Common myeloid progenitor, CD34-positive (primary cell): ENCODE data around the gene KCNQ5.
"Not testable (repeated sequence)": the region's sequence is repeated elsewhere in the genome, so short reads cannot be mapped to it uniquely, and the experiment has no call there.

Experiments used
- CTCF ChIA-PET: fragments of 350-600 bp; sonication (Branson Sonifier 250); formaldehyde crosslinking; loops from one replicate; lab custom pipeline; 2021; ENCODE audit warnings: antibody characterized with exemption; lab: Charles Lee
- POLR2A ChIA-PET: fragments of 350-600 bp; sonication (Branson Sonifier 250); formaldehyde crosslinking; loops from one replicate; lab custom pipeline; 2021; ENCODE audit warnings: antibody characterized with exemption; lab: Charles Lee
- DNase-seq, 3 donors: peaks; one replicate each; pipeline versions ENCODE4 v3.0.0 to v3.0.0-alpha.2; 2013
- H3K27ac ChIP-seq, 2 experiments: 1 replicate in 1 of 2; 2 replicates in 1 of 2; pipeline ENCODE4 v1.7.0; 2013; ENCODE audit warnings: inconsistent platforms in 2 of 2, low read length in 2 of 2, mild to moderate bottlenecking in 2 of 2, low read depth in 1 of 2, moderate library complexity in 1 of 2; ENCODE audit not compliant: severe bottlenecking in 2 of 2, insufficient read depth in 1 of 2, poor library complexity in 1 of 2
- H3K27me3 ChIP-seq, 5 experiments: replicated peaks in 2 of 5; 1 replicate in 3 of 5; 2 replicates in 2 of 5; pipeline versions ENCODE4 v1.6.1 to v1.7.0; 2013; ENCODE audit warnings: low read length in 4 of 5, mild to moderate bottlenecking in 2 of 5, moderate library complexity in 2 of 5, inconsistent platforms in 1 of 5; ENCODE audit not compliant: insufficient read depth in 5 of 5, control insufficient read depth in 4 of 5
- H3K36me3 ChIP-seq, 4 experiments: 1 replicate in 2 of 4; 2 replicates in 2 of 4; pipeline versions ENCODE4 v1.6.1 to v1.7.0; 2013; ENCODE audit warnings: low read length in 3 of 4, control low read depth in 1 of 4, mild to moderate bottlenecking in 1 of 4; ENCODE audit not compliant: control insufficient read depth in 4 of 4, insufficient read depth in 4 of 4
- H3K4me1 ChIP-seq, 4 experiments: 1 replicate in 3 of 4; 2 replicates in 1 of 4; pipeline versions ENCODE4 v1.6.1 to v1.7.1; 2013; ENCODE audit warnings: low read length in 3 of 4, mild to moderate bottlenecking in 3 of 4, control low read depth in 1 of 4, inconsistent platforms in 1 of 4, moderate library complexity in 1 of 4; ENCODE audit not compliant: control insufficient read depth in 4 of 4, insufficient read depth in 4 of 4; ENCODE audit errors: control extremely low read depth in 1 of 4
- H3K4me3 ChIP-seq, 7 experiments: 1 replicate in 4 of 7; 2 replicates in 3 of 7; pipeline versions ENCODE4 v1.5.1 to v1.7.0; 2013; ENCODE audit warnings: mild to moderate bottlenecking in 7 of 7, low read length in 6 of 7, moderate library complexity in 6 of 7, inconsistent platforms in 2 of 7, low read depth in 2 of 7, control low read depth in 1 of 7; ENCODE audit not compliant: insufficient read depth in 4 of 7, control insufficient read depth in 1 of 7; ENCODE audit errors: extremely low read depth in 1 of 7
- H3K9me3 ChIP-seq, 5 experiments: 1 replicate in 4 of 5; 2 replicates in 1 of 5; pipeline versions ENCODE4 v1.6.1 to v1.7.1; 2013; ENCODE audit warnings: low read length in 4 of 5, mild to moderate bottlenecking in 2 of 5, inconsistent platforms in 1 of 5, low read depth in 1 of 5, moderate library complexity in 1 of 5; ENCODE audit not compliant: control insufficient read depth in 4 of 5, insufficient read depth in 2 of 5; ENCODE audit errors: control extremely low read depth in 1 of 5
- whole genome bisulfite sequencing: methylation state at CpG from one replicate; pipeline ENCODE4 v1.1.5; 2013; ENCODE audit not compliant: insufficient coverage; 5-methylcytosine and 5-hydroxymethylcytosine counted together

Gene KCNQ5

GRCh38 chr6:72898313-72898712, 276.4 kb downstream of the KCNQ5 start:
- H3K4me1 ChIP-seq, POLR2A ChIA-PET, H3K36me3 ChIP-seq, H3K27ac ChIP-seq, DNase-seq, H3K4me3 ChIP-seq, H3K27me3 ChIP-seq, H3K9me3 ChIP-seq, CTCF ChIA-PET: not testable (repeated sequence)
- WGBS: no CpG with 5 or more reads among the region's 3 CpGs

DNA sequence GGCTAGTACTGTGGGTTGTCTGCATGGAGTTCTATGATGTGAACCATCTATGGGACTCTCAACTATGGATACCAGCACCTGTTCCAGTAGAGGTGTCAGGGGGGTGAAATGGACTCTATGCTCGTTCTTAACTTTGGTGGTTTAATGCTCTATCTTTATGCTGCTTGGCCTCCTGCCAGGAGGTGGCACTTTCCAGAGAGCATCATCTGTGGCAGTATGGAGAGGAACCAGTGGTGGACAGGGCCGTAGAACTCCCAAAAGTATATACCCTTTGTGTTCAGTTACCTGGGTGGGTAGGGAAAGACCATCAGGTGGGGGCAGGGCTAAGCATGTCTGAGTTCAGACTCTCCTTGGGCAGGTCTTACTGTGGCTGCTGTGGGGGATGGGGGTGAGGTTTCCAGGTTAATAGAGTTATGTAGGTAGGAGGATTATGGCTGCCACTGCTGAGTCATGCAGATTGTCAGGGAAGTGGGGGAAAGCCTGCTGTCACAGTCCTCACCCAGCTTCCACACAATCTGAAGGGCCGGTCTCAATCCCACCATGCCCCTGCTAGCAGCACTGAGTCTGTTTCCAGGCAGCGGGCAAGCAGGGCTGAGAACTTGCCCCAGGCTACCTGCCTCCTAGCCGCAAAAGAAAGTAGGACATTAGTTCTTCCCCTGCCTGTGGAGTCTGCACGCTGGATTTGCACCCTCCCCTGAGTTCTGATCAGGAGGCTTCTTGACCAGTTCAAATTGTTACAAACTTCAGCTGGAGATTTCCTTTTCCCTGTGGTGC, 284.0 kb downstream of the KCNQ5 start:
- ChIA-PET CTCF (no interaction called here), POLR2A (no interaction called here)
- Histone ChIP-seq H3K4me1 (peaks cover under 1 to 6% (median 3%) of the 10 kb centered on the region in 4 experiments), H3K9me3 (peaks cover 0 to 9% (median 3%) of the 10 kb centered on the region in 5 experiments), H3K27me3 (no peaks in the 10 kb centered on the region), H3K4me3 (no peak overlapping the region), H3K36me3 (peaks cover 0 to 2% (median 0%) of the 10 kb centered on the region in 4 experiments), H3K27ac (peak overlapping the region in 1 of 2 experiments; percentile 14)
- no peak for DNase-seq
- 95% methylated on average over 6 of the region's 6 CpGs for WGBS

- no peak overlapping the region for H3K27ac ChIP-seq
- no peaks in the 10 kb centered on the region for H3K9me3 ChIP-seq
- no CpG with 5 or more reads among the region's 2 CpGs for WGBS
- peak; percentile 46 to 88 (median 86) for DNase-seq
- H3K36me3 ChIP-seq: no peaks in the 10 kb centered on the region
- peaks cover 6 to 33% (median 22%) of the 10 kb centered on the region in 4 experiments for H3K4me1 ChIP-seq
- ChIA-PET POLR2A (no interaction called here), CTCF (no interaction called here)
- H3K27me3 ChIP-seq: no peaks in the 10 kb centered on the region
- H3K4me3 ChIP-seq: peak overlapping the region in 2 of 7 experiments; percentile 32 to 48
Observed at GRCh38 chr6:72911463-72912155, 289.7 kb downstream of the KCNQ5 start.

- CTCF ChIA-PET: no interaction called here
- Histone ChIP-seq H3K27ac (no peak overlapping the region), H3K4me3 (no peak overlapping the region), H3K27me3 (no peaks in the 10 kb centered on the region), H3K4me1 (peaks cover 6 to 33% (median 22%) of the 10 kb centered on the region in 4 experiments), H3K9me3 (no peaks in the 10 kb centered on the region), H3K36me3 (no peaks in the 10 kb centered on the region)
- 92% methylated on average over 1 of the region's 1 CpG for WGBS
- POLR2A ChIA-PET: no interaction called here
- peak in 1 of 3 donors; percentile 2 for DNase-seq
Observed at GRCh38 chr6:72913797-72914196, 291.9 kb downstream of the KCNQ5 start.

DNA sequence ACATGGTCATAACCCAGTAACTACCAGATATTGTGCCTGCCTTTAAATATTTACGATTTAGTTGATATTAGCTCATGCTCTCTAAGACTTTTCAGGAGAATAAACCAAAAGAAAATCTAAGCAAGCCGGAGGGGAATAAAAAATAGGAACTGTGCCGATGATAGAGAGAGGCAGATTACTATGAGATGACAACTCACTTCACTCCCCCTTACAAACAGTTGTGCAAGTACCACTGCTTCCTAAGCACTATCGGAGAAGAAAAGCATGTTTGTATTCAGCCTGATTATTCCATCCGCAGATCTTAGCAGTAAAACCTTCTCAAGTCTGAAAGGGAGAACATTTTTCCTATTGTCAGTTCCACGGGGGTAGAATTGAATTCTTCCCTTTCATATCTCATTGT, 294.4 kb downstream of the KCNQ5 start:
- 100% methylated on average over 2 of the region's 6 CpGs for WGBS
- POLR2A ChIA-PET: no interaction called here
- Histone ChIP-seq H3K27ac (no peak overlapping the region), H3K9me3 (no peaks in the 10 kb centered on the region), H3K4me1 (peaks cover 3 to 26% (median 15%) of the 10 kb centered on the region in 4 experiments), H3K4me3 (no peak overlapping the region), H3K27me3 (no peaks in the 10 kb centered on the region), H3K36me3 (no peaks in the 10 kb centered on the region)
- CTCF ChIA-PET: no interaction called here
- no peak for DNase-seq

GRCh38 chr6:72916906-72917305, 295.0 kb downstream of the KCNQ5 start:
- H3K36me3 ChIP-seq: no peaks in the 10 kb centered on the region
- POLR2A ChIA-PET: no interaction called here
- H3K27me3 ChIP-seq: no peaks in the 10 kb centered on the region
- no peak for DNase-seq
- CTCF ChIA-PET: no interaction called here
- H3K27ac ChIP-seq: no peak overlapping the region
- H3K9me3 ChIP-seq: no peaks in the 10 kb centered on the region
- no peak overlapping the region for H3K4me3 ChIP-seq
- peaks cover 3 to 20% (median 10%) of the 10 kb centered on the region in 4 experiments for H3K4me1 ChIP-seq
- WGBS: 100% methylated on average over 1 of the region's 1 CpG

GRCh38 chr6:72922401-72922800, 300.5 kb downstream of the KCNQ5 start:
- Histone ChIP-seq H3K36me3 (peaks cover 0 to 4% (median 0%) of the 10 kb centered on the region in 4 experiments), H3K27ac (no peak overlapping the region), H3K4me1 (no peaks in the 10 kb centered on the region), H3K9me3 (no peaks in the 10 kb centered on the region), H3K4me3 (no peak overlapping the region), H3K27me3 (no peaks in the 10 kb centered on the region)
- WGBS: no CpG with 5 or more reads among the region's 1 CpG
- POLR2A ChIA-PET: no interaction called here
- no peak for DNase-seq
- CTCF ChIA-PET: no interaction called here
